HEK293T (cell line): Measurements from ENCODE around the gene TNS2.

Experiments used
- ARNT ChIP-seq: fragments of 450-650 bp; IDR thresholded peaks from 2 replicates; pipeline ENCODE4 v1.6.1; 2017; ENCODE audit warnings: mild to moderate bottlenecking
- BHLHE40 ChIP-seq: fragments of 450-650 bp; IDR thresholded peaks from 2 replicates; pipeline ENCODE4 v1.6.1; 2016; ENCODE audit warnings: mild to moderate bottlenecking, moderate library complexity, borderline replicate concordance
- CTBP1 ChIP-seq: fragments of 450-650 bp; IDR thresholded peaks from 2 replicates; pipeline ENCODE4 v1.6.1; 2016; ENCODE audit warnings: borderline replicate concordance
- ELF4 ChIP-seq: fragments of 450-650 bp; IDR thresholded peaks from 2 replicates; pipeline ENCODE4 v1.6.1; 2017; ENCODE audit warnings: antibody characterized with exemption
- FOXA1 ChIP-seq: fragments of 450-650 bp; IDR thresholded peaks from 2 replicates; pipeline ENCODE4 v1.6.1; 2016; ENCODE audit warnings: mild to moderate bottlenecking
- FOXK2 ChIP-seq: fragments of 450-650 bp; IDR thresholded peaks from 2 replicates; pipeline ENCODE4 v1.6.1; 2016; ENCODE audit warnings: mild to moderate bottlenecking
- FOXM1 ChIP-seq: fragments of 450-650 bp; IDR thresholded peaks from 2 replicates; pipeline ENCODE4 v1.6.1; 2017; ENCODE audit warnings: mild to moderate bottlenecking, borderline replicate concordance
- HDGF ChIP-seq: fragments of 450-650 bp; IDR thresholded peaks from 2 replicates; pipeline ENCODE4 v1.6.1; 2017; ENCODE audit warnings: antibody characterized with exemption, borderline replicate concordance
- L3MBTL2 ChIP-seq: fragments of 450-650 bp; conservative IDR thresholded peaks from 2 replicates; pipeline ENCODE4 v1.6.1; 2016; ENCODE audit warnings: mild to moderate bottlenecking
- NFRKB ChIP-seq: fragments of 450-650 bp; IDR thresholded peaks from 2 replicates; pipeline ENCODE4 v1.6.1; 2016; ENCODE audit warnings: mild to moderate bottlenecking, moderate library complexity
- SP1 ChIP-seq: fragments of 450-650 bp; IDR thresholded peaks from 2 replicates; pipeline ENCODE4 v1.6.1; 2017
- SUZ12 ChIP-seq: fragments of 450-650 bp; IDR thresholded peaks from 2 replicates; pipeline ENCODE4 v1.6.1; 2016; ENCODE audit warnings: mild to moderate bottlenecking
- TARDBP ChIP-seq: fragments of 450-650 bp; IDR thresholded peaks from 2 replicates; pipeline ENCODE4 v1.6.1; 2016
- ZNF384 ChIP-seq: fragments of 450-650 bp; IDR thresholded peaks from 2 replicates; pipeline ENCODE4 v1.6.1; 2016

DNA sequence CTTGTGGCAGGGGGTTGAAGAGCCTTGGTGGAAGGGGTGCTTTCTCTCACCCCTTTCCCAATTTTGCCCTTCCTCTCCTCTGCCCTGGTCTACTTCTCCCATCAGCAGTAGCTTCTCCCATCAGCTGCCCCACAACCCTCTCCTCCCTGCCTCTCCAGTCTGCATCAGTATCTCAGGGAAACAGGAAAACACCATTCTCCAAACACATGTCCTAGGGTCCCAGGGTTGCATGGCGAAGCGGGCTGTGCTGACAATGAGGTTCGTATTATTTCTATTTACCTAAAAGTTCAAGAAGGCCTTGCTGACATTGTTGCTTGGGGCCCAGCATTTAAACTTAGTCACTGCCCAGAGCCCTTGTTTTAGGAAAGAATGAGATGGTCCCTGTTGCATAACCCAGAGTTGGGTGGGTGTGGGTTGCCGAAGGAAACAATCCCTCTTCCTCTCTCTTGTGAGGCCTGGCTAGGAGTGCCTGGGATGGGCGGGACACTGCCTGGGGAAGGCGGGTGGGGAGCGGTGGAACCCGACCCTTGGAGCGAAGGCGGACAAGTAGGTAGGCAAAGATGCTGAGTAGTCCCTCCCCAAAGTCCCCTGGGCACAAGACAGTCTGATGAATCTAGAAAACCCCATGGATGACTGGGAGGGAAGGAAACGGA, 46.4 kb downstream of the TNS2 start:
- no peak for TF ChIP-seq FOXM1
- no peak for TF ChIP-seq SP1
- TF ChIP-seq SUZ12 = no peak
- TF ChIP-seq NFRKB = no peak
- TF ChIP-seq FOXK2 = no peak
- TF ChIP-seq BHLHE40 = no peak
- no peak for TF ChIP-seq ELF4
- no peak for TF ChIP-seq TARDBP
- TF ChIP-seq L3MBTL2 = no peak
- TF ChIP-seq FOXA1 = no peak
- TF ChIP-seq HDGF = no peak
- no peak for TF ChIP-seq ZNF384
- no peak for TF ChIP-seq CTBP1
- TF ChIP-seq ARNT = no peak
